Stimulated activated CD4-positive, alpha-beta T cell treated with anti-CD3 and anti-CD28 coated beads, Interleukin-1b, Interleukin-23, amount 100 ng/mL, for 24 hours (primary cell): ENCODE results near the gene ATP6V1G3.
"Not testable (repeated sequence)": the region's sequence is repeated elsewhere in the genome, so short reads cannot be mapped to it uniquely, and the experiment has no call there.

Experiments
- DNase-seq, 4 experiments: peaks; one replicate each; pipeline ENCODE4 v3.0.0-alpha.2; 2020; ENCODE audit warnings: low read depth in 4 of 4, low spot score in 1 of 4

The ATP6V1G3 gene

DNA sequence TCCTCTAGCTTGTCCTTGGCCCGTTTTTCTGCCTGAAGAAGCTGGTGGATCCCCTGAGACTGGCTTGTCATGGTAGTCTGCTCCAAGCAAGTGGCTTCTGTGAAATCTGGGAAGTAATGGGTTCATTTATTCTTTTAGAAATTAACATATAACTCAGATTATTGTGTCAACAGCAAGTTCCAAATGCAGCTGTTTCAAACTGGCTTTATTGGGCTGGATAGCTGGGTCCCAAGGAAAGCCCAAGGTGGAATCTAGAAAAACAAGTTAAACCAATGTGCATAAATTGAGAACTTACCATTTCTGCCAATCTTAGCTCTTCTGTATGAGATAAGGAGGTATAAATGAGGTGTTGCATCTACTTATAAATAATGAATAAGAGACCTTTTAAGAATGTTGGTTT lies at the start of gene ATP6V1G3:
TSS of gene ATP6V1G3 (minus strand) at position 101 of the 400 bp plus-strand sequence. CDS start at position 71, 30 bp downstream.
- DNase-seq, result no peak

DNA sequence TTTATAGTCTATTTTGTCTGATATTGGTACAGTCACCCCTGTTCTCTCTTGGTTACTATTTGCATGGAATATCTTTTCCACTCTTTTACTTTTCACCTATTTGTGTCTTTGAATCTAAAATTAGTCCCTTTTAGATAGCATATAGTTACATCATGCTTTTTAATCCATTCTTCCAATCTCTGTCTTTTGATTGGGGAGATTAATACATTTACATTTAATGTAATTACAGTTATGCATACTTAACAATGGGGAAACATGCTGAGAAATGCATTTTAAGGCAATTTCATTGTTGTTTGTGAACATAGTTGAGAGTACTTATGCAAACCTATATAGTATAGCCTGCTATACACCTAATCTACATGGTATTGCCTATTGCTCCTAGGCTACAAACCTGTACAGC lies 48.4 kb upstream of the ATP6V1G3 start:
- DNase-seq, result no peak

GRCh38 chr1:198584163-198584562 lies 43.7 kb upstream of the ATP6V1G3 start:
- DNase-seq, result no peak

- DNase-seq, result not testable (repeated sequence)
These were observed 42.8 kb upstream of the ATP6V1G3 start for GRCh38 chr1:198583209-198583802.

- no peak for DNase-seq
These were observed 37.0 kb upstream of the ATP6V1G3 start for GRCh38 chr1:198577444-198577843.

DNA sequence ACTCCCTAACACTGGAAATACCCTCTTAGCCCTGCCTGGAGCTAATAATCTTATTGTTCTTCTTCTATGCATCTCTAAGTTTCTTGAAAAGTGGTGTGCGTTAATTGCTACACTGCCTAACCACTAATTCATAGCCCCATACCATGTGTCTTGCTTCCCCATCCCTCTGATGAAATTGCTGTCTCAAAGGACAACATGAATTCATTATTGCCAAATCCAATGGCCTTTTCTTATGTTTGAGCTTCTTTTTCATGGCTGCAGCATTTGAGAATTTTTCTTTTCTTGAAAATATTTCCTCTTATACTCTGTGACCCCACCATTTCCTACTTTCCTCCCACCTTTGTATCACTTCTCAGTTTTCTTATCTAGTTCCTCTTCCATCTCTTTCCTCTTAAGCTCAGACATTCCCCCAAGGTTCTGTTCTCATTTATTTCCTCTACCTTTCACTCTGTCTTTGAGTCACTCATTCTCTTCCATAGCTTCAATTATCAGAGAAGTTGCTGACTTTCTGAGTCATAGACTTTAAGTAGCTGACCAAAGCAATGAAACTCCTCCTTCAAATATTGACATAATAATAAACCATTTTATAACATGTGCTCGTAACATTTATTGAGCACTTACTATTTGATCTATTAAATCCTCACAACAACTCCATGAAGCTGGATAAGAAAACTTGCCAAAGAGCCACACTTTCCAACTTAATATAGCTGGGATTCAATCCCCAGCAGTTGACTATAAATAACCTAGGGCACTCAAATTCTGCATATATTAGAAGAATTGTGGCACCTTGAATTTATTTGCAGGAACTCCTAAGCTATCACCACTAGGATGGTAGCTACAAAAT lies 35.5 kb upstream of the ATP6V1G3 start:
- no peak for DNase-seq

DNA sequence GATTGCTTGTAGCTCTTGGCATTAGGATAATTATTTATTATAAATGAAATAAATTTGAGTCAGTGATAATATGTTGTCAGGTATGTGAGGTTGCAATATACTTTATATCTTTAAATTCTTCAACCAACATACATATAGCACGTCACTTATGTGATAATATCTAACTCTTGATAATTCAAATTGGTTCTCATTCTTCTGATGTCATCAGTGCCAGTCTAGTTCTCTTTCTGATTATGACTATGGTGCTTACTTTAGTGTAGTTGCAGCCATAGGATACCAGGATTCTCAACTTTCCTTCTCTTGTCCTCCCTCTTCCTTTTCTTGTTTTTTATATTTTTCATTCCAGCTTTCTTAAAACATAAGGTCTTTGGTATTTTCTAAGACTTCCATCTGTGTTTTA lies 34.8 kb upstream of the ATP6V1G3 start:
- no peak for DNase-seq

- no peak for DNase-seq
These were observed 33.8 kb upstream of the ATP6V1G3 start for GRCh38 chr1:198574325-198574724.

GRCh38 chr1:198564716-198565115 lies 24.2 kb upstream of the ATP6V1G3 start:
- DNase-seq, result no peak

DNA sequence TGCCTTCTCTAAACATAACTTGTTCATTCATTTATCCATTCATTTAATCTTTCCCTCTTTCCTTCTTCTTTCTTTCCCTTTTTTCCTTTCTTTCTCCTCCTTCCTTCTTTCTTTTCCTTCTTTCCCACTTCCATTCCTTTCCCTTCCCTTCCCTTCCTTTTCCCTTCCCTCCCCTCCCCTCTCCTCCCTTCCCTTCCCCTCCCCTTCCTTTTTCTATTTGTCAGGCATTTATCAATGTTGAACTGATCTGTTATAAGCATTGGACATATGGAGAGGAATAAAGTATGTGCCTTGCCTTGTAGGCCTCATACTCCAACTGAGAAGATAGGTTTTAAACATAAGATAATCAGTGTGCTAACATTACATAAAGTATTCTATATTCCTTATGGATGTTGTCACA lies 23.7 kb upstream of the ATP6V1G3 start:
- no peak for DNase-seq

DNA sequence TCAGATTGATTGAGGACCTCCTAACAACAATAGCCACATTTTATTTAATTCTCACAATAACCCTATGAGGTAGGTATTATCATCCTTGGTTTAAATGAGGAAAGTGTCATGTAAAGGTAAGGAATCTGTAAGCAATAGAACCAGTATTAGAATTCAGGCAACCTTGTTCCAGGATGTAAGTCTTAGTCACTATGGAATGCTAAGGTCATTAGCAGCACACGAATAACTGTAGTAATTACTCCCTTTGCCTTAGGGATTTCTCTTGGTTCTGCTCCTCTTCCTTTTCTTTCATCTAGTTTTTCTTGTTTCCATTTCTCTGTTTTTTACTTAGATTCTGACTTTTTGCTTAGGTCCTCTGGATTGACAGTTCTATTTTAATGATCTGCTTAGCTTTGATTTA lies 23.1 kb upstream of the ATP6V1G3 start:
- no peak for DNase-seq

DNA sequence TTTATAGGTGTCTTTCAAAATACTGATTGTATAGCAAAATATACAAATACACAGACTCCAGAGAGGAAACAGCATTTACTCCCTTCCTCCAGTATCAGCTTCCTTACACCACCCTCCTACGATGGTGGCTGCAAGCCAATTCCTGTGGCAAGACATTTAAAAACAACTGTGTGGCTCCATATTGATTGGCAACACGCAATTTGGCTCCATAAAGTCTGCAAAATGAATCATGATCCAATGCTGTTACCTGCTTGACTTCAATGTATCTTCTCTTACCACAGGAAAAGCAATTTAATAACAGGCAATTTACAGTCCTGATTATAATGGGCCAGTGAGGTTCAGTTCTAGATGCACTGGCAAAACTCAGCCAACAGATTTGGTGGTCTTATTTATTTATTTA lies 19.7 kb upstream of the ATP6V1G3 start:
- DNase-seq, result no peak

DNA sequence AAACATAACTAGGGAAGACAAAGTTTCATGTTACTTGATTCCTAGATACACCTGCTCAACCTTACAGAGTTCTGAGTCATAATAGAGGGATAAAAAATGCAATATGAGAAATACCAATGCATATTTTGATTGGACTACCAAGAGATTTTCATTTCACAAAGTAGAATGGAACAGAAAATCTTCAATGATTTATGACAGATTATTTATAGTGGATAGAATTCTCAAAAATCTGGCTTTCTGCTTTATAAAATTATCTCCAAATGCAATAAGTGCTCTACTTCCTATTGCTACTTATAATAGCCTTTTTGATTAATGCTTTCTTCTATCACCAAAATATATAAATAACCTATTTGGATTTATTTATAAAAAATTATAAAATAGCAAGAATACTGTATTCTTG lies 18.9 kb upstream of the ATP6V1G3 start:
- no peak for DNase-seq

DNA sequence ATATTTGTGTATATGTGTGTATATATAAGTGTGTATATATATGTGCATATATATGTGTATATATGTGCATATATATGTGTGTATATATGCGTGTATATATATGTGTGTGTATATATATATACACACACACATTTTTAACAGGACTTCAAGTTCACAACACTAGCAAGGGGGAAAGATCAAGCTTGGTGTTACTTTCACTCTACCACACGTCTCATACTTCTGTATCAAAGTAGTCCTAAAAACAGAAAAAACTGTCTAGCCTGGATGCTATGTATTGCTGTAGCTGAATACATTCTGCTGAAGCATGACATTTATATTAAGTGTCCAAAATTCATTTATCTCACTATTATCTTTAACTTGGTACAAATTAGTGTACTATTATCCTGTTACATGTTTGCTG lies 17.9 kb upstream of the ATP6V1G3 start:
- no peak for DNase-seq

DNA sequence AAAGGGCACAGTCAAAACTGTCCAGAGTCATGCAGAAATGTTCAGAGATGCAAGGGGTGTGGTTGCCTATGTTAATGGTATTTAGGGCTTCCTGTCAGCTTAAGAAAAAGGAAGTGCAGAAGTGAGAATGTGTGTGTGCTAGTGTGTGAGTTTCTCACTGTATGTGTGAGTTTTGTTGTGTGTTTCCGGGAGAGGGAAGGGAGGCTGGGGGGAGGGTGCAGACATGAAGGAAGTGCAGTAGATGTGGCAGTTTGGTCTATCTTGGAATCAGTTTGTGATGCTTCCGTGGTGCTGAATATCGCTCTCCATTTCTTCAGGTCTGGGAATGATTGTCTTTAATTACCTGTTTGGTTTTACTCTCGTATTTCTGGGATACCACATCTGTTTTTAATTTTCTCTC lies 16.5 kb upstream of the ATP6V1G3 start:
- peak in 2 of 4 experiments; percentile 7 to 27 for DNase-seq

- DNase-seq, result no peak
These were observed 12.4 kb upstream of the ATP6V1G3 start for GRCh38 chr1:198552668-198553416.

- no peak for DNase-seq
These were observed 10.6 kb upstream of the ATP6V1G3 start for GRCh38 chr1:198550941-198551524.

DNA sequence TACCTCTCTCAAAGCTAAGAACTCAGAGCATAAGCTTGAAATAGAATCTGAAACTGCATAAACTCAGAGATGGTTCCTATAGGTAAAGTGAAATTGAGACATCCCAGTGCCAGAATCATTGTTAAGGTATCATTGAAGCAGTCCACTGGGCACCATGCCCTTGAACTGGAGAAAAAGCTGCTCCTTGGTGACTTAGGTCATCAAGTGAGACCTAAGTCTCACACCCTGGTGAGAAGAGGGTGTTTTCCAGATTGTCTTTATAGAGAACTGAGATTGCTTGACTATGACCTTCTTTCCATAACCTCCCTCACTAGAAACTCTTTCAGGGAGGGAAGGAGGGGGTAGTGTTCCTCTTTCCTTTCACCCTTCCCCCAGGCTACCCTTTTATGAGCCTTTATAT lies 9.4 kb upstream of the ATP6V1G3 start:
- no peak for DNase-seq

- DNase-seq, result no peak
These were observed 8.4 kb upstream of the ATP6V1G3 start for GRCh38 chr1:198548890-198549289.

DNA sequence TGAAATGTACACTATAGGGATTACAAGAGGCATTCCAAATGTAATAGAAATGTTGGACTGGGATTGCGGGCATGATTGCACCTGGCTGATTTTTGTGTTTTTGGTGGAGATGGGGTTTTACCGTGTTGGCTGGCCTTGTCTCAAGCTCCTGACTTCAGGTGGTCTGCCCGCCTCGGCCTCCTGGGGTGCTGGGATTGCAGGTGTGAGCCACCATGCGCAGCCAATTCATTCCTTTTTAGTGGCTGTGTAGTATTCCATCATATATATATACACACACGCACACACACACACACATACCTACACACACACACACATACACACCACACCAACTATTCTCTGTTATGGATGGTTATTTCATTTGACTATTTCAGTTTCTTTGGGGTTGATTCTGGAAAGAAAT lies 4.7 kb upstream of the ATP6V1G3 start:
- DNase-seq, result no peak

DNA sequence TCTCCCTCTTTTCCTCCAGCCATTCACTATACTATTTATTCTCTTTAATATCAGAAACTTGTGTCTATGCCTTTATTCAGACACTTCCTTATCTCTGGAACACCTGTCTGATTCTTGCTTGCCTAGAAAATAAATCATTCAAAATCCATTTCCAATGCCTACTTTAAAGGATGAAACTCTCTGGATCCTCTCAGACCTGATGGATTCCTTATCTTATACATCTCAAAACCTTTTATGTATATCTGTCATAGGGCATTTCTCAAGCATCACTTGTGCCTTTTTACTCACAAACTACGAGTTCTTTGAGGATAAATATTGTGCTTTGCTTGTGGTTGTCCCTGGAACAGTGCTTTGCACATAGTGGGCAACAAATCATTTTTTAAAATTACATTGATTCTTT lies 3.8 kb upstream of the ATP6V1G3 start:
- DNase-seq, result no peak
